ENCODE measurements around the gene EIF2A.
"Not testable (repeated sequence)": the region's sequence is repeated elsewhere in the genome, so short reads cannot be mapped to it uniquely, and the experiment has no call there.

GRCh38 chr3:150622955-150623354 lies 76.4 kb downstream of the EIF2A start:
- not testable (repeated sequence) for TF ChIP-seq POLR2A, CTCF, POLR2AphosphoS5 (IDR thresholded peaks at IDR 0.05)
